SK-N-SH treated with all-trans-retinoic acid at 6 μM for 48 hours (cell line): ENCODE data around the gene ZSWIM9.

Experiments used
- ARNTL ChIP-seq: fragments of 450-650 bp; formaldehyde crosslinking; IDR thresholded peaks from 2 replicates; pipeline ENCODE4 v1.5.0; 2020; ENCODE audit warnings: low read depth, mild to moderate bottlenecking, moderate library complexity, borderline replicate concordance
- BACH2 ChIP-seq: fragments of 250-450 bp; sonication (Bioruptor Pico); IDR thresholded peaks from 2 replicates; pipeline ENCODE4 v1.9.0; 2021; ENCODE audit warnings: mild to moderate bottlenecking, borderline replicate concordance
- CREB5 ChIP-seq: fragments of 250-450 bp; sonication (Bioruptor Pico); IDR thresholded peaks from 2 replicates; pipeline ENCODE4 v1.5.1; 2020; ENCODE audit warnings: low read depth, mild to moderate bottlenecking, moderate library complexity
- ESRRG ChIP-seq: fragments of 250-450 bp; sonication (Bioruptor Pico); IDR thresholded peaks from 2 replicates; pipeline ENCODE4 v1.6.1; 2021; ENCODE audit warnings: mild to moderate bottlenecking
- GLIS3 ChIP-seq: fragments of 250-450 bp; sonication (Bioruptor Pico); IDR thresholded peaks from 2 replicates; pipeline ENCODE4 v1.5.0; 2020; ENCODE audit warnings: mild to moderate bottlenecking, moderate library complexity
- ISL1 ChIP-seq: fragments of 250-450 bp; sonication (Bioruptor Pico); IDR thresholded peaks from 2 replicates; pipeline ENCODE4 v2.1.2; 2022; ENCODE audit warnings: mild to moderate bottlenecking, moderate library complexity
- RARB ChIP-seq: fragments of 250-450 bp; sonication (Bioruptor Pico); IDR thresholded peaks from 2 replicates; pipeline ENCODE4 v1.8.0; 2021; ENCODE audit warnings: mild to moderate bottlenecking, moderate library complexity
- TSHZ2 ChIP-seq: fragments of 250-450 bp; sonication (Bioruptor Pico); IDR thresholded peaks from 2 replicates; pipeline ENCODE4 v1.5.0; 2020; ENCODE audit warnings: mild to moderate bottlenecking, moderate library complexity
- ZFP30 ChIP-seq: fragments of 450-650 bp; formaldehyde crosslinking; IDR thresholded peaks from 2 replicates; pipeline ENCODE4 v1.5.0; 2022; ENCODE audit warnings: mild to moderate bottlenecking, moderate library complexity
- ZNF70 ChIP-seq: fragments of 450-650 bp; formaldehyde crosslinking; IDR thresholded peaks from 2 replicates; pipeline ENCODE4 v1.5.0; 2020; ENCODE audit warnings: mild to moderate bottlenecking, moderate library complexity
- TF ChIP-seq, protein P1 (sequence below): fragments of 250-450 bp; sonication (Bioruptor Pico); IDR thresholded peaks from 2 replicates; pipeline ENCODE4 v1.8.0; 2020; ENCODE audit warnings: mild to moderate bottlenecking, moderate library complexity, borderline replicate concordance
- TF ChIP-seq, protein P2 (sequence below): fragments of 250-450 bp; sonication (Bioruptor Pico); IDR thresholded peaks from 2 replicates; pipeline ENCODE4 v1.8.0; 2021; ENCODE audit warnings: low read depth, mild to moderate bottlenecking, moderate library complexity, borderline replicate concordance

DNA sequence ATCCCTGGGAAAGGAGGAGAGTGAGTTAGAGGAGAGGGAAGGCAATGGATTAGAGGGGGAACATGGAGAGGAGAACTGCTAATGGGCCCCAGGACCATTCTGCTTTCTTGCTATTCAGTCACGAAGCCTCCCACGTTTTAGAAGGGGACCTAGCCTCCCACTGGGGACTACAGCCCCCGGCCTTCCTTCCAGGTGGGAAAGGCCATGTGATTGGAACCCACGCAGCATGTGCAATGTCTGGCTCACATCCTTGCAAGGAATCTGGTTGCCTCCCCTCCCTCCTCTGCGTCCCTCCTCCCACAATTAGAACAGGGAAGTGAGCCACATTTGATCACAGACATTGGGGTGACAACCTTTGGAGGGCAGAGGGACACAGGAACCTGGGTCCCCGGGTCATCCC, 37.4 kb upstream of the ZSWIM9 start:
- TF ChIP-seq BACH2 (no peak), CREB5 (CRISPR knock-in tag) (no peak), ESRRG (CRISPR knock-in tag) (no peak), ZFP30 (CRISPR knock-in tag) (no peak), ISL1 (CRISPR knock-in tag) (no peak), RARB (CRISPR knock-in tag) (no peak), ZNF70 (CRISPR knock-in tag) (no peak), ARNTL (CRISPR knock-in tag) (no peak), TSHZ2 (CRISPR knock-in tag) (no peak), GLIS3 (CRISPR knock-in tag) (no peak)
- TF ChIP-seq, protein P1, sequence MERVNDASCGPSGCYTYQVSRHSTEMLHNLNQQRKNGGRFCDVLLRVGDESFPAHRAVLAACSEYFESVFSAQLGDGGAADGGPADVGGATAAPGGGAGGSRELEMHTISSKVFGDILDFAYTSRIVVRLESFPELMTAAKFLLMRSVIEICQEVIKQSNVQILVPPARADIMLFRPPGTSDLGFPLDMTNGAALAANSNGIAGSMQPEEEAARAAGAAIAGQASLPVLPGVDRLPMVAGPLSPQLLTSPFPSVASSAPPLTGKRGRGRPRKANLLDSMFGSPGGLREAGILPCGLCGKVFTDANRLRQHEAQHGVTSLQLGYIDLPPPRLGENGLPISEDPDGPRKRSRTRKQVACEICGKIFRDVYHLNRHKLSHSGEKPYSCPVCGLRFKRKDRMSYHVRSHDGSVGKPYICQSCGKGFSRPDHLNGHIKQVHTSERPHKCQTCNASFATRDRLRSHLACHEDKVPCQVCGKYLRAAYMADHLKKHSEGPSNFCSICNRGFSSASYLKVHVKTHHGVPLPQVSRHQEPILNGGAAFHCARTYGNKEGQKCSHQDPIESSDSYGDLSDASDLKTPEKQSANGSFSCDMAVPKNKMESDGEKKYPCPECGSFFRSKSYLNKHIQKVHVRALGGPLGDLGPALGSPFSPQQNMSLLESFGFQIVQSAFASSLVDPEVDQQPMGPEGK (CRISPR knock-in tag) = no peak
- TF ChIP-seq, protein P2, sequence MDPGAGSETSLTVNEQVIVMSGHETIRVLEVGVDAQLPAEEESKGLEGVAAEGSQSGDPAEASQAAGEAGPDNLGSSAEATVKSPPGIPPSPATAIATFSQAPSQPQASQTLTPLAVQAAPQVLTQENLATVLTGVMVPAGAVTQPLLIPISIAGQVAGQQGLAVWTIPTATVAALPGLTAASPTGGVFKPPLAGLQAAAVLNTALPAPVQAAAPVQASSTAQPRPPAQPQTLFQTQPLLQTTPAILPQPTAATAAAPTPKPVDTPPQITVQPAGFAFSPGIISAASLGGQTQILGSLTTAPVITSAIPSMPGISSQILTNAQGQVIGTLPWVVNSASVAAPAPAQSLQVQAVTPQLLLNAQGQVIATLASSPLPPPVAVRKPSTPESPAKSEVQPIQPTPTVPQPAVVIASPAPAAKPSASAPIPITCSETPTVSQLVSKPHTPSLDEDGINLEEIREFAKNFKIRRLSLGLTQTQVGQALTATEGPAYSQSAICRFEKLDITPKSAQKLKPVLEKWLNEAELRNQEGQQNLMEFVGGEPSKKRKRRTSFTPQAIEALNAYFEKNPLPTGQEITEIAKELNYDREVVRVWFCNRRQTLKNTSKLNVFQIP (CRISPR knock-in tag) = no peak
